Measurements from ENCODE around the gene CHAF1A. TPM values are rescaled to one million over a fixed set of nuclear protein-coding genes. Genes with fewer than 3 reads are reported as not detected.

The CHAF1A gene
- total and polyA plus RNA-seq, 2 experiments from 2014 or later: 113 to 125 TPM

GRCh38 chr19:4430760-4431159 is 28.3 kb downstream of the CHAF1A start:
- peaks cover 11% of the 10 kb centered on the region for H3F3A ChIP-seq (replicated peaks; ENCODE audit: low read depth)
- no peak overlapping the region for H3K4me2 ChIP-seq
- H3K36me3 Mint-ChIP-seq (ENCODE audit: low read depth): peaks cover 92% of the 10 kb centered on the region
- no peaks in the 10 kb centered on the region for H3K9me2 ChIP-seq (ENCODE audit: insufficient read depth)
- H3K27me3 Mint-ChIP-seq (ENCODE audit: insufficient read depth, low read depth, poor library complexity): peaks cover 15% of the 10 kb centered on the region
- no peak overlapping the region for H3K27ac Mint-ChIP-seq
- H3K9me3 Mint-ChIP-seq: no peaks in the 10 kb centered on the region
- H3K27me3 ChIP-seq (ENCODE audit: insufficient read depth): no peaks in the 10 kb centered on the region
- peaks cover 63% of the 10 kb centered on the region for H3K36me3 ChIP-seq (ENCODE audit: insufficient read depth)
- peaks cover 14% of the 10 kb centered on the region for H4K20me1 ChIP-seq (replicated peaks; ENCODE audit: insufficient read depth)
- no peak overlapping the region for H3K27ac ChIP-seq (ENCODE audit: low read depth)
- H3K4me1 ChIP-seq (ENCODE audit: insufficient read depth): no peaks in the 10 kb centered on the region
- H3K4me1 Mint-ChIP-seq: no peaks in the 10 kb centered on the region; the same call in 2 of the 3 replicates
- H3K79me2 ChIP-seq (replicated peaks; ENCODE audit: insufficient read depth): peaks cover 16% of the 10 kb centered on the region
- no peak overlapping the region for H2AFZ ChIP-seq
- TF ChIP-seq CTCF (conservative IDR thresholded peaks at IDR 0.05; ENCODE audit: low read depth in 2 of 2): no peak
- TF ChIP-seq EZH2phosphoT487 (IDR thresholded peaks at IDR 0.05; ENCODE audit: unreplicated experiment): no peak
- TF ChIP-seq REST (IDR thresholded peaks at IDR 0.05; ENCODE audit: unreplicated experiment): no peak
- TF ChIP-seq CREB1 (CRISPR knock-in tag; IDR thresholded peaks at IDR 0.05; ENCODE audit: low read depth): no peak
- TF ChIP-seq ETS1 (IDR thresholded peaks at IDR 0.05): no peak
- no peak for TF ChIP-seq STAT1 (IDR thresholded peaks at IDR 0.05; ENCODE audit: unreplicated experiment)
- TF ChIP-seq EZH2 (IDR thresholded peaks at IDR 0.05; ENCODE audit: low read depth, unreplicated experiment): no peak
- TF ChIP-seq ZNF462 (CRISPR knock-in tag; IDR thresholded peaks at IDR 0.05): no peak
- TF ChIP-seq ZNF114 (CRISPR knock-in tag; IDR thresholded peaks at IDR 0.05): no peak
- TF ChIP-seq JUNB (IDR thresholded peaks at IDR 0.05; ENCODE audit: unreplicated experiment): no peak
- H3K4me3 ChIP-seq: no peak overlapping the region
- DNase-seq (ENCODE audit: low spot score) (no peak), ATAC-seq (no peak)
- no peak overlapping the region for H3K4me3 Mint-ChIP-seq

Measured in GM23338 (cell line).